HG03342 (cell line): ENCODE results near the gene RABAC1.
"Not testable (repeated sequence)": the region's sequence is repeated elsewhere in the genome, so short reads cannot be mapped to it uniquely, and the experiment has no call there.

ENCODE experiments used
- ATAC-seq: cut with Tn5 transposase; IDR thresholded peaks from one replicate; pipeline ENCODE4 v1.9.1; 2021; ENCODE audit warnings: mild to moderate bottlenecking, moderate library complexity; ENCODE audit not compliant: unreplicated experiment

RABAC1 gene

DNA sequence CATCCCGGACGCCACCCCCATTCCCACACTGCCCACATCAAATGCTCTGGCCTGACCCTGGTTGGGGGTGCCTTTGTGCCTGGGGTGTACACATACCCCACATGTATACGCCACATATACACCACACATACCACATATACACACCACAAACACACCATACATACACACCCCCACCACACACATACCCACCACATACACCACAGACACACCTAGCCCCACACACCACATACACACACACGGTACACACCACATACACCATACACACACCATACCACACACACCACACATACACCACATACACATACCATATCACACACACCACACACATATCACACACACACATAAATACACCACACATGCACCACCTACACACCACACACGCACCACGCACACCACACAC lies 41.0 kb downstream of the RABAC1 start:
- ATAC-seq: no peak

GRCh38 chr19:41917676-41918075 lies 41.4 kb downstream of the RABAC1 start:
- no peak for ATAC-seq

GRCh38 chr19:41915776-41916414 lies 43.2 kb downstream of the RABAC1 start:
- no peak for ATAC-seq

DNA sequence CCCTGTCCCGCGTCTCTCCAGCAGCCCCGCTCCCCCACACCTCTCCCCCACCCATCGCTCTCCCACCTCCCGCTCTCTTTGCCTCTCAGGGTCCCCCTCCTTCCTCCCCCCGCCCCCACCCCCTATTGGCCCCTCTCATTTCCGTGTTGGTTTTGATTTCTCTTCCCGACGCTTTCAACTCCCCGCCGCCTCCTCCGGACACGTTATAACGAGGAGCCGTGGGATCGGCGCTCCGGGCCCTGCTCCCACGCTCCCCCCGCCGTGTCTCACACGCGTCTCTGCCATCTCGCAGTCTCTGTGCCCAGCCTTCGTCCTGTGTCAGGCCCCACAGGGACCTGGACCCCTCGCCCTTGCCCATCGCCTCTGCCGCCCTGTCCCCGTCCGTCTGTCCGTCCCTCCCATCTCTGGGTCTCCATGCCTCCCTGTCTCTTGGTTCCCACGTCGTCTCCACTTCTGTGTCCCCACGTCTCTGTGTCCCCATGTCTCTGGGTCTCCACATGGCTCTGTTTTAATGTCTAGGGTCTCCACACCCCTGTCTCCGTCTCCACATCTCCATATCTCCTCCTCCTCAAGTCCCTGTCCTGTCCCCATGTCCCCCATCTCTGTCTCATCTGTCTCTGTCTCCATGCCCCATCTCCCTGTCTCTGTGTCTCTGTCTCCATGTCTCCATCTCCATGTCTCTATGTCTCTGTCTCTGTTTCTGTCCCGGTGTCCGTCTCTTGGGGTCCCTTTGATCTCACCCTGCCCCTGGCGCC lies 43.9 kb downstream of the RABAC1 start:
- ATAC-seq: no peak

GRCh38 chr19:41914424-41914834 lies 44.7 kb downstream of the RABAC1 start:
- not testable (repeated sequence) for ATAC-seq

GRCh38 chr19:41913538-41914423 lies 45.3 kb downstream of the RABAC1 start:
- no peak for ATAC-seq

- no peak for ATAC-seq
These were observed 46.1 kb downstream of the RABAC1 start for GRCh38 chr19:41912899-41913537.

GRCh38 chr19:41911889-41912731 lies 47.0 kb downstream of the RABAC1 start:
- no peak for ATAC-seq

DNA sequence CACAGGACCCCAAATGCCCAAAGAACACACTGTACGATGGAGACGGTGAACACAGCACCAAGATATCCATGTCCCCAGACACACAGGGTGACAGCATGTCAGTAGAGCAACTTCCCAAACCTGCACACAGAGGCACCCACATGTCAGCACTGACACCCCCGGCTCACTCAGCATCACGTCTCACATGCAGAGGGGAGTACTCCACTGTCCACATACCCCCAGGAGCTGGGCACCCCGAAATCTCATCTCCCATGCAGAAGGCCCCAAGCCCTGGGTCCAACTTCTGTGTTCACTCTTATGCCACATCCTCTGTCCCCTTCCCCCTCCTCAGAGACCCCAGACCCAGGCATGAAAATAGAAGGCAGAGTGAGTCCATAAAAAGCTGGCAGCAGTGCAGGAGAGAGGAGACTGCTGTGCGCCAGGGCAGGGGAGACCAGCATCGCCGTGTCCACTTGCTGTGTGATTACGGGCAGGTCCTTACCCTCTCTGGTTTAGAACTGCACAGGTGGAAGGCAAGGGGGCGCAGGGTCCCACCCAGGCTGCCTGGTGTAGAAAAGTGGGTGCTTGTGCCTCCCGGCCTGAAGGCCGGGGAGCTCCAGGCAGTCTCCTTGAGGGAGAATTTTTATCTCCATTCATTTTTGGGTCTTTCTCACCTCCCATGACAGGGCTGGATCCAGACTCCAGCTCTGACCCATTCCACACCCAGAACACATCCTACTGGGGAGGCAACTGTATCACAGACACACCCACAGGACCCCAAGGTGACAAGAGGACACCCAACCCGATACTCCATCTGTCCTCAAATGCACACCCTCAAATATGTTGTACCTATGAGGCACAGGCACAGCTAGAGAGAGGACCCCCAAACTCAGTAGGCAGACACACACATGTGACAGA lies 47.9 kb downstream of the RABAC1 start:
- no peak for ATAC-seq

- no peak for ATAC-seq
These were observed 48.7 kb downstream of the RABAC1 start for GRCh38 chr19:41910240-41910991.

DNA sequence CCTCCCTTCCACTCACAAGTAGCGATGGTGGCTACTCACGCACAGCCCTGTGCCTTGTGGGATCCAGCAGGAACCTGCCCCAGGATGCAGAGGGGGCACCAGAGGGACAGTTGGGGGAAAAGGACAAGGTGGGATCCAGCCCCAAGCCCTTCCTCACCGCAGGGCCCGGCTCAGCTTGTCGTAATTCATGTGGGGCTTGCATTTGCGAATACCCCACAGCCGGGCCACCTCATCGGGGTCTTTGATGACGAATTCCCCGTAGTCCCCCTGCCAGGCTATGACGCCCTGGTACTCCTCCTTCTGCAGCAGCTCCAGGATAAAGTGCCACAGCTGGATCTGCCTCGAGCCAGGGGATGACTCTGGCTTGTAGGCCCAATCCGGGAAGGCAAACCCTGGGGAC lies 49.4 kb downstream of the RABAC1 start:
- no peak for ATAC-seq

DNA sequence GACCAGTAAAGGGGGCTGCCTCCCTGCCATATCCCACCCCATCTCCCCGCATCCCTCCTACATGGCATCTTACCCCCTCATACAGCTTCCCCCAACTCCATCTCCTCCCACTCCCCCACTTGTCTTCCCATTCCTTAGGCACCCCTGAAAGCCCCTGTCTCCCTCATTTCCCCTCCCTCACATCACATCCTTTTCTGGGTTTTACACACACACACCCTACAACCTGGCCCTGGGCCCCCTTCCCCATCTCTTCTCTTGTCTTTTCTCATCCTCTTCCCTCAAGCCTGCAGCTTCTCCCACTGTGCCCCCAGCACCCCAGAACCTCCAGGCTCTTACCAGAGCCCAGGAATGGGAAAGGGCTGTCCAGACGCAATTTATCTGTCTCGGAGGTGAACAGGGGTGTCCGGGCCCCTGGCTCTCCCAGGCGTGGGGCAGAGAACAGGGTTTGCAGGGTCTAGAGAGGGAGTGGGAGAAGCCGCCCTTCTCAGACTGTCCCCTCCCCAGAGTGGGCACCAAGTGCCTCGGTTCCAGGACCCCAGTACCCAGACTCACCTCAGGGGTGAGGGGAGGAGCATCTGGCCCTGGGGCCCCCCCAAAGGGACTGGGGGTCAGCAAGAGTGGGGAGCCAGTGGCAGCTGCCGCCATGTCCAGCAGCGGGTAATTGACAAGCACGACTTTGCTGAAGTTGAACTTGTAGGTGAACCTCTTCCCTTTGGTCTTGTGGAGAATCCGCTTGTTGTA lies 50.2 kb downstream of the RABAC1 start:
- ATAC-seq: no peak

- no peak for ATAC-seq
These were observed 51.0 kb downstream of the RABAC1 start for GRCh38 chr19:41907994-41908615.

DNA sequence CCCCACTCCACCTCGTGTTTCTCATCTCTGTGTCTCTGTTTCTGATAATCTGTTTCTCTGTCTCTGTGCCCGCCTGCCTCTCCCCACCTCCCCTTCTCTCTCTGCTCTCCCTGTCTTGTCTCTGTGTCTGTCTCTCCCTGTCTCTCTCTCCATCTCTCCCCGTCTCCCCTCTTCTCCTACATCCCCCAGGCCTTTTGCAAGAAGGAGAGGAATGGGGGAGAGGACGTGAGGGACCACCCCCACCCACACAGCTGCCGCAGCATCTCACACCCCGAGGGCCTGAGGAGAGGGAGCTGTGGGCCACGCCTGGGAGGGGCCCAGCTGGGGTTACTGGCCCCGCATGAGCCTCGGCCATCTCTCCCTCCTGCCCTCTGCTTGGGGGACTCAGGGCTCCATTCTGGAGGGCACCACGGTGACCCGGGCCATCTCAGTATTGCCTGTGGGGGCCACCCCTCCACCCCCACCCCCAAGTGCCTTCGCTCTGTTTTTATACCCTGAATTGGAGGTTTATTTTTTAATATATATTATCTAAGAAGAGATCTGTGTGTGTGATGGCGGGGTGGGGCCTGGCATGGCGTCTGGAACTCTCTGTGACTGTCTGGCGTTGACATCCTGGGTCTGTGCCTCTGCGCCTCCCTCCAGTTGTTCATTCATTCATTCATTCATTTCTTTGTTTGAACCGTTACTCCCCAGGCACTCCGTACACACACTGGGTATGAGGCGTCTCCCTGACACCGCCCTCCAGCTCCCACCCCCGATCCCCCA lies 52.0 kb downstream of the RABAC1 start:
- no peak for ATAC-seq
